ENCODE measurements around the gene RUVBL2. TPM values are rescaled to one million over a fixed set of nuclear protein-coding genes. Genes with fewer than 3 reads are reported as not detected.

Gene RUVBL2
- total RNA-seq, 1 experiment from 2014 or later: 130 TPM

DNA sequence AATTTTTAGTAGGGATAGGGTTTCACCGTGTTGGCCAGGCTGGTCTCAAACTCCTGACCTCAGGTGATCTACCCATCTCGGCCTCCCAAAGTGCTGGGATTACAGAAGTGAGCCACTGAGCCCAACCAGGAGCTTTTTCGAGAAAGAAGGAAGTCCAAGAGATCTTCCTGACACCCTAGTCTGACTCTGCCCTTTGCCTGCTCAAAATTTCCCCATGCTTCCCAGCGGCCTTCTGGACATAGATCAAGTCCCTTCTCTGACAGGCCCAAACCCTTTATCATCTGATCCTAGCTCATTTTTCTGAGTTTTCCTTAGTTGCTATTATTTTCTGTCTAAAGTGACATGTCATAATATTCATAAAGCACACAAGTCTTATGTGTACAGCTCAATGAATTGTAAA is 40.5 kb upstream of the RUVBL2 start:
- no peak overlapping the region for H3K14ac ChIP-seq (ENCODE audit: insufficient read depth, low read length)
- no peaks in the 10 kb centered on the region for H3K27me3 ChIP-seq (ENCODE audit: insufficient read depth, low read length)
- no peak overlapping the region for H4K91ac ChIP-seq (ENCODE audit: insufficient read length, low read depth, low read length)
- no peak overlapping the region for H3K23ac ChIP-seq (ENCODE audit: insufficient read length, low read depth, low read length)
- H2BK20ac ChIP-seq (ENCODE audit: low read depth, low read length, poor library complexity, severe bottlenecking): no peak overlapping the region
- no CpG with 5 or more reads among the region's 4 CpGs for WGBS (ENCODE audit: extremely low coverage, insufficient read length, low lambda C conversion rate)
- H4K8ac ChIP-seq (replicated peaks; ENCODE audit: insufficient read length, low read depth, low read length): no peak overlapping the region
- peaks cover 16 to 29% (median 28%) of the 10 kb centered on the region in 3 experiments for H3K36me3 Mint-ChIP-seq (ENCODE audit: insufficient read depth in 1 of 3, low read depth in 3 of 3)
- H2AK5ac ChIP-seq (ENCODE audit: insufficient read length, low read length): no peak overlapping the region
- H2AFZ ChIP-seq (ENCODE audit: low read length): no peak overlapping the region
- no peak overlapping the region for H3K56ac ChIP-seq (ENCODE audit: insufficient read length, low read depth, low read length)
- H3K27ac ChIP-seq (ENCODE audit: insufficient read length, low read depth, low read length): no peak overlapping the region
- no peak overlapping the region for H3T11ph ChIP-seq (ENCODE audit: low read length)
- peaks cover 14 to 15% of the 10 kb centered on the region in 2 experiments for H3K4me1 Mint-ChIP-seq
- no peak overlapping the region for H2BK5ac ChIP-seq (ENCODE audit: insufficient read length, low read length)
- H4K5ac ChIP-seq (ENCODE audit: insufficient read length, low read depth, low read length): no peak overlapping the region
- H3K4me2 ChIP-seq (ENCODE audit: insufficient read depth, insufficient read length, low read length): no peak overlapping the region
- H2BK12ac ChIP-seq (ENCODE audit: insufficient read length, low read depth, low read length): no peak overlapping the region
- no peak overlapping the region for H2BK120ac ChIP-seq (ENCODE audit: low read depth, low read length, poor library complexity, severe bottlenecking)
- H2BK15ac ChIP-seq (ENCODE audit: low read depth, low read length): no peak overlapping the region
- peaks cover 8% of the 10 kb centered on the region for H3K23me2 ChIP-seq (ENCODE audit: insufficient read length, low read depth, low read length, poor library complexity, severe bottlenecking)
- no peak overlapping the region for H3K18ac ChIP-seq (ENCODE audit: insufficient read length, low read depth, low read length)
- no peaks in the 10 kb centered on the region for H3K4me1 ChIP-seq (ENCODE audit: insufficient read depth, low read length)
- no peak overlapping the region for H3K4ac ChIP-seq (ENCODE audit: low read depth, low read length)
- no peaks in the 10 kb centered on the region; a peak in 1 of 5 replicates for H3K9me3 Mint-ChIP-seq
- H3K9me3 ChIP-seq (ENCODE audit: control insufficient read depth, low read depth, low read length): no peaks in the 10 kb centered on the region
- H3K4me3 Mint-ChIP-seq: no peak overlapping the region
- no peaks in the 10 kb centered on the region for H3K79me2 ChIP-seq (ENCODE audit: insufficient read depth, low read length)
- H3K27ac Mint-ChIP-seq: no peak overlapping the region; a peak in 1 of 7 replicates
- TF ChIP-seq, protein P1, sequence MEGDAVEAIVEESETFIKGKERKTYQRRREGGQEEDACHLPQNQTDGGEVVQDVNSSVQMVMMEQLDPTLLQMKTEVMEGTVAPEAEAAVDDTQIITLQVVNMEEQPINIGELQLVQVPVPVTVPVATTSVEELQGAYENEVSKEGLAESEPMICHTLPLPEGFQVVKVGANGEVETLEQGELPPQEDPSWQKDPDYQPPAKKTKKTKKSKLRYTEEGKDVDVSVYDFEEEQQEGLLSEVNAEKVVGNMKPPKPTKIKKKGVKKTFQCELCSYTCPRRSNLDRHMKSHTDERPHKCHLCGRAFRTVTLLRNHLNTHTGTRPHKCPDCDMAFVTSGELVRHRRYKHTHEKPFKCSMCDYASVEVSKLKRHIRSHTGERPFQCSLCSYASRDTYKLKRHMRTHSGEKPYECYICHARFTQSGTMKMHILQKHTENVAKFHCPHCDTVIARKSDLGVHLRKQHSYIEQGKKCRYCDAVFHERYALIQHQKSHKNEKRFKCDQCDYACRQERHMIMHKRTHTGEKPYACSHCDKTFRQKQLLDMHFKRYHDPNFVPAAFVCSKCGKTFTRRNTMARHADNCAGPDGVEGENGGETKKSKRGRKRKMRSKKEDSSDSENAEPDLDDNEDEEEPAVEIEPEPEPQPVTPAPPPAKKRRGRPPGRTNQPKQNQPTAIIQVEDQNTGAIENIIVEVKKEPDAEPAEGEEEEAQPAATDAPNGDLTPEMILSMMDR (conservative IDR thresholded peaks at IDR 0.05): no peak
- peaks cover 10% of the 10 kb centered on the region for H3K27me3 Mint-ChIP-seq (ENCODE audit: low read depth)
- peaks cover 4% of the 10 kb centered on the region for H3K79me1 ChIP-seq (ENCODE audit: insufficient read depth, low read depth, low read length, poor library complexity, severe bottlenecking)
- no peak overlapping the region for H3K9ac ChIP-seq (ENCODE audit: extremely low read depth, insufficient read length, low read length)
- DNase-seq: no peak
- no peaks in the 10 kb centered on the region for H4K20me1 ChIP-seq (ENCODE audit: control insufficient read depth, insufficient read depth, insufficient read length)

Data from H9 (cell line).